Measurements from ENCODE around the gene OXER1. TPM values are rescaled to one million over a fixed set of nuclear protein-coding genes. Genes with fewer than 3 reads are reported as not detected.

Gene OXER1, protein sequence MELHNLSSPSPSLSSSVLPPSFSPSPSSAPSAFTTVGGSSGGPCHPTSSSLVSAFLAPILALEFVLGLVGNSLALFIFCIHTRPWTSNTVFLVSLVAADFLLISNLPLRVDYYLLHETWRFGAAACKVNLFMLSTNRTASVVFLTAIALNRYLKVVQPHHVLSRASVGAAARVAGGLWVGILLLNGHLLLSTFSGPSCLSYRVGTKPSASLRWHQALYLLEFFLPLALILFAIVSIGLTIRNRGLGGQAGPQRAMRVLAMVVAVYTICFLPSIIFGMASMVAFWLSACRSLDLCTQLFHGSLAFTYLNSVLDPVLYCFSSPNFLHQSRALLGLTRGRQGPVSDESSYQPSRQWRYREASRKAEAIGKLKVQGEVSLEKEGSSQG
- 0.31 to 1.8 TPM (median 1.7 TPM) in 3 replicates for total RNA-seq
- long read RNA-seq, result 0 reads

GRCh38 chr2:42764096-42764495, at the start of gene OXER1:
Gene OXER1 (minus strand): TSS chr2:42764135. CDS start chr2:42764062, 73 bp downstream.
- H3K9me3 Mint-ChIP-seq (ENCODE audit: low read depth), result no peaks in the 10 kb centered on the region

GRCh38 chr2:42812899-42813479, 49.1 kb upstream of the OXER1 start:
- Mint-ChIP-seq H3K36me3 (ENCODE audit: low read depth) (peaks cover 2% of the 10 kb centered on the region), H3K4me1 (ENCODE audit: low read depth) (peaks cover 28% of the 10 kb centered on the region), H3K4me3 (ENCODE audit: unreplicated experiment) (no peak overlapping the region), H3K27ac (ENCODE audit: unreplicated experiment) (no peak overlapping the region), H3K9me3 (ENCODE audit: low read depth) (peaks cover 7% of the 10 kb centered on the region), H3K27me3 (ENCODE audit: low read depth) (no peaks in the 10 kb centered on the region)
- peak; percentile 75 for TF ChIP-seq CTCF (IDR thresholded peaks at IDR 0.05)
- DNase-seq (ENCODE audit: low spot score), result no peak

More at GRCh38 chr2:42764096-42764495, at the start of gene OXER1:
- H3K27me3 Mint-ChIP-seq (ENCODE audit: low read depth), result no peaks in the 10 kb centered on the region
- TF ChIP-seq CTCF (IDR thresholded peaks at IDR 0.05), result no peak
- no peaks in the 10 kb centered on the region for H3K4me1 Mint-ChIP-seq (ENCODE audit: low read depth)
- no peak within 1 kb of the TSS for H3K27ac Mint-ChIP-seq (ENCODE audit: unreplicated experiment)
- no peak for DNase-seq (ENCODE audit: low spot score)
- H3K36me3 Mint-ChIP-seq (ENCODE audit: low read depth), result peaks cover 4% of the 10 kb centered on the region
- H3K4me3 Mint-ChIP-seq (ENCODE audit: unreplicated experiment), result no peak within 1 kb of the TSS

GRCh38 chr2:42810971-42811811, 47.3 kb upstream of the OXER1 start:
- peak overlapping the region; percentile 98 for H3K27ac Mint-ChIP-seq (ENCODE audit: unreplicated experiment)
- no peaks in the 10 kb centered on the region for H3K36me3 Mint-ChIP-seq (ENCODE audit: low read depth)
- peaks cover 36% of the 10 kb centered on the region for H3K4me1 Mint-ChIP-seq (ENCODE audit: low read depth)
- no peak for TF ChIP-seq CTCF (IDR thresholded peaks at IDR 0.05)
- H3K27me3 Mint-ChIP-seq (ENCODE audit: low read depth), result no peaks in the 10 kb centered on the region
- H3K9me3 Mint-ChIP-seq (ENCODE audit: low read depth), result peaks cover 4% of the 10 kb centered on the region
- peak overlapping the region; percentile 75 for H3K4me3 Mint-ChIP-seq (ENCODE audit: unreplicated experiment)
- no peak for DNase-seq (ENCODE audit: low spot score)

GRCh38 chr2:42810121-42810970, 46.4 kb upstream of the OXER1 start:
- Mint-ChIP-seq H3K4me3 (ENCODE audit: unreplicated experiment) (peak overlapping the region; percentile 75), H3K4me1 (ENCODE audit: low read depth) (peaks cover 36% of the 10 kb centered on the region), H3K9me3 (ENCODE audit: low read depth) (peaks cover 4% of the 10 kb centered on the region), H3K27ac (ENCODE audit: unreplicated experiment) (peak overlapping the region; percentile 98), H3K36me3 (ENCODE audit: low read depth) (no peaks in the 10 kb centered on the region), H3K27me3 (ENCODE audit: low read depth) (no peaks in the 10 kb centered on the region)
- peak; percentile 32 for TF ChIP-seq CTCF (IDR thresholded peaks at IDR 0.05)
- DNase-seq (ENCODE audit: low spot score), result peak; percentile 96

Data from chondrocyte (in vitro differentiated cells).